Renal pelvis (tissue), 4 donors: ENCODE results near the gene ZIC5. TPM values are rescaled to one million over a fixed set of nuclear protein-coding genes. Genes with fewer than 3 reads are reported as not detected.

Source experiments
- DNase-seq: peaks from one replicate; pipeline ENCODE4 v3.0.0-alpha.2; 2013
- polyA plus RNA-seq, 3 donors: library from polyadenylated mRNA; unstranded; fragments of 120-200 nt; gene quantifications; one replicate each; pipeline ENCODE4 v1.2.1, GENCODE V29; 2013; ENCODE audit not compliant: insufficient read length in 3 of 3

ZIC5 gene
- polyA plus RNA-seq, 3 donors = 0.05 to 0.06 TPM; not detected in 1

GRCh38 chr13:99977334-99977911, 5.9 kb upstream of the ZIC5 start:
- DNase-seq = no peak

- no peak for DNase-seq
Observed at GRCh38 chr13:99976575-99976974, 5.0 kb upstream of the ZIC5 start.

- DNase-seq = no peak
Observed at GRCh38 chr13:99975626-99976025, 4.1 kb upstream of the ZIC5 start.

- no peak for DNase-seq
Observed at GRCh38 chr13:99974939-99975561, 3.5 kb upstream of the ZIC5 start.

- DNase-seq = no peak
Observed at GRCh38 chr13:99974296-99974938, 2.9 kb upstream of the ZIC5 start.

- no peak for DNase-seq
Observed at GRCh38 chr13:99973808-99974185, 2.2 kb upstream of the ZIC5 start.

GRCh38 chr13:99973163-99973807, 1.7 kb upstream of the ZIC5 start:
- DNase-seq = no peak

- no peak for DNase-seq
Observed at GRCh38 chr13:99972190-99972731, 694 bp upstream of the ZIC5 start.

- DNase-seq = no peak
Observed at GRCh38 chr13:99970651-99971575, 654 bp downstream of the ZIC5 start.

GRCh38 chr13:99969919-99970650, 1.5 kb downstream of the ZIC5 start:
- DNase-seq = no peak

- no peak for DNase-seq
Observed at GRCh38 chr13:99969453-99969918, 2.1 kb downstream of the ZIC5 start.

- no peak for DNase-seq
Observed at GRCh38 chr13:99968521-99969452, 2.8 kb downstream of the ZIC5 start.

GRCh38 chr13:99967869-99968520, 3.6 kb downstream of the ZIC5 start:
- no peak for DNase-seq

GRCh38 chr13:99967498-99967868, 4.1 kb downstream of the ZIC5 start:
- DNase-seq = no peak

- no peak for DNase-seq
Observed at GRCh38 chr13:99966064-99966805, 5.3 kb downstream of the ZIC5 start.

GRCh38 chr13:99965329-99966000, 6.1 kb downstream of the ZIC5 start:
- DNase-seq = no peak

GRCh38 chr13:99963816-99964339, 7.7 kb downstream of the ZIC5 start:
- no peak for DNase-seq

- no peak for DNase-seq
Observed at GRCh38 chr13:99962242-99962641, 9.3 kb downstream of the ZIC5 start.
